AG04449 (cell line): ENCODE data around the gene EMC10.

Experiments used
- CTCF ChIA-PET: fragments of 350-600 bp; formaldehyde crosslinking; extraction: SDS; loops from one replicate; lab custom pipeline; 2021; ENCODE audit warnings: antibody characterized with exemption; lab: Yijun Ruan, JAX
- POLR2A ChIA-PET: fragments of 400-600, 350-600 bp; formaldehyde crosslinking; extraction: SDS; loops from one replicate; lab custom pipeline; 2020; ENCODE audit warnings: antibody characterized with exemption, inconsistent platforms; lab: Yijun Ruan, JAX
- DNase-seq: peaks from one replicate; pipeline ENCODE4 v3.0.0-alpha.2; 2010; ENCODE audit warnings: low read depth, low spot score
- H3K4me3 ChIP-seq: 2 replicates; pipeline ENCODE4 v1.5.1; 2011; ENCODE audit warnings: low read depth, mild to moderate bottlenecking, control low read depth, low read length
- TF ChIP-seq, protein P1 (sequence below): IDR thresholded peaks from one replicate; pipeline ENCODE4 v1.5.1; 2011; ENCODE audit warnings: mild to moderate bottlenecking, moderate library complexity, low read length, control low read depth, inconsistent platforms; ENCODE audit not compliant: insufficient read depth; ENCODE audit errors: missing control alignments

Gene EMC10

DNA sequence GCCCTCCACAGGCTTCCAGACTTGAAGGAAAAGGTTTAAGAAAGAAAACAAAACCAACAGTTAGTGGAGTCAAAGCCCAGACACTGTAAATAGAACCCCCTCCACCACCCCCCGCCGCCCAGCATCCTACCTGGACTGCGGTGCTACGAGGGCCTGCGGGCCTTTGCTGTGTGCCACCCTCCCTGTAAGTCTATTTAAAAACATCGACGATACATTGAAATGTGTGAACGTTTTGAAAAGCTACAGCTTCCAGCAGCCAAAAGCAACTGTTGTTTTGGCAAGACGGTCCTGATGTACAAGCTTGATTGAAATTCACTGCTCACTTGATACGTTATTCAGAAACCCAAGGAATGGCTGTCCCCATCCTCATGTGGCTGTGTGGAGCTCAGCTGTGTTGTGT is 6.6 kb downstream of the EMC10 start:
- TF ChIP-seq, protein P1, sequence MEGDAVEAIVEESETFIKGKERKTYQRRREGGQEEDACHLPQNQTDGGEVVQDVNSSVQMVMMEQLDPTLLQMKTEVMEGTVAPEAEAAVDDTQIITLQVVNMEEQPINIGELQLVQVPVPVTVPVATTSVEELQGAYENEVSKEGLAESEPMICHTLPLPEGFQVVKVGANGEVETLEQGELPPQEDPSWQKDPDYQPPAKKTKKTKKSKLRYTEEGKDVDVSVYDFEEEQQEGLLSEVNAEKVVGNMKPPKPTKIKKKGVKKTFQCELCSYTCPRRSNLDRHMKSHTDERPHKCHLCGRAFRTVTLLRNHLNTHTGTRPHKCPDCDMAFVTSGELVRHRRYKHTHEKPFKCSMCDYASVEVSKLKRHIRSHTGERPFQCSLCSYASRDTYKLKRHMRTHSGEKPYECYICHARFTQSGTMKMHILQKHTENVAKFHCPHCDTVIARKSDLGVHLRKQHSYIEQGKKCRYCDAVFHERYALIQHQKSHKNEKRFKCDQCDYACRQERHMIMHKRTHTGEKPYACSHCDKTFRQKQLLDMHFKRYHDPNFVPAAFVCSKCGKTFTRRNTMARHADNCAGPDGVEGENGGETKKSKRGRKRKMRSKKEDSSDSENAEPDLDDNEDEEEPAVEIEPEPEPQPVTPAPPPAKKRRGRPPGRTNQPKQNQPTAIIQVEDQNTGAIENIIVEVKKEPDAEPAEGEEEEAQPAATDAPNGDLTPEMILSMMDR = no peak
- no peak for DNase-seq
- POLR2A ChIA-PET = no interaction called here
- CTCF ChIA-PET = no interaction called here
- no peak overlapping the region for H3K4me3 ChIP-seq

DNA sequence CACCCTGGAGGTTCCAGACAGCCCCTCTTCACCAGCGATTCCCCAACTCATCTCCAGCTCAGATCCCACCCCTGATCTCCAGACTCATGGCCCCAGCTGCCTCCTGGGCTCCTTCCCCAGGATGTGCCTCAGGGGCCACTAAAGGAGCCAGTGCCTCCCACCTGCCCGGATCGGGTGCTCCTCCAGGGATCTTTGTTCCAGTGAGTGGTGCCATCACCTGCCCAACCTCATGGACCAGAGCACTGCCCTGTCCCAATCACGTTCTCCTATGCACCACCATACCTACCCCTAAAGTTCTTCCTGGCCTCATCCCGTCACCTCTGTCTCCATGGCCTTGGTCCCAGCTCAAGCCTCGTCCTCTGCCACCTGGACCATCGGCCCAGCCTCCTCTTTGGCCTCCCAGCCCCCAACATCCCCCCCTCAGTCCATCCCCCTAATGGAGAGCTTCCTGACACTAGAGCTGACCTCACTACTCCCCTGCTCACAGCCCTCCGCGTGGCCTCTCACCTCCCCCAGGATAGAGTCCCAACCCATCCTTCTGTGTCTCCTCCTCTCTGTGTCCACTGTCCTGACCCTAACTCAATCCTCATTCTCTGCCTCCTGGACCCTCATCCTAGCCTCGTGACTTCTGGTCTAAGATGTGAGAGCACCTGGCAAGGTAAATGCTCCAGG is 9.1 kb downstream of the EMC10 start:
- POLR2A ChIA-PET = no interaction called here
- H3K4me3 ChIP-seq = no peak overlapping the region
- TF ChIP-seq, protein P1 = no peak
- DNase-seq = no peak
- CTCF ChIA-PET = interaction anchor here (1.7 kb wide), 1 partner anchor 117 kb away, joined by 5 read pairs; no protein-coding TSS in a partner anchor

DNA sequence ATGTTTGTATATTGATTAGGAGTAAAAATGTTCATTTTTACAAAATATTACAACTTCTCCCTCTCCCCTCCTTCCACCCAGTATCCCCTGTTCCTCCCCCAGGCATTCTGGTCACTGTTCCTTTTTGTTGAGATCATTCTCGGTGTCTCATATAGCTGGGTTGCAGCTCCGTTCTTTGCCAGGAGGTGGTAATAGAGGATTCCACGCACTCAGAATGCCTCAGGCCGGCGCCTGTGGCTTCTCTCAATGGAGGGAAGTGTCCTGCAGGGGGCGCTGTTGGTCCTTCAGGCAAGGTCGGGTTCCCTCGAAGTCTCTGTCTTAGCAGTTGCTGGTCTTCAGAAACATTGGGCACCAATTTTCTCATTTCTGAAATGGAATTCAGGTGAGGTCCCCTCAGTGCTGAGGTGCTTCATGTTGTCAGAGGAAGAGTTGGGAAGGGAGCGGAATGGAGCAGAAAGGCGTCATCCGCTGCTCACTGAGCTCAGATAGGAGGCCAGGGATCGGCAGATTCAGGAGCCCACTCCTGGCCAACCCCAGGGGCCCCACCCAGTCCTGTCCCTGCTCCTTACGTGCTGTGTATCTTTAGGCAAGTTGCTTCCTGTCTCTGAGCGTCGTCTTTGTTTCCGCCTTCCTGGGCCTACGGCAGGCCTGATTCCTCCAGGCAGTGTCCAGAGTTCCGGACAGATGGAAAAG is 10.7 kb downstream of the EMC10 start:
- CTCF ChIA-PET = interaction anchor here (1.3 kb wide), 1 partner anchor 24 kb away, joined by 3 read pairs; the partner anchor contains the start of gene JOSD2
- POLR2A ChIA-PET = no interaction called here
- TF ChIP-seq, protein P1 = peak; percentile 37
- no peak overlapping the region for H3K4me3 ChIP-seq
- no peak for DNase-seq

DNA sequence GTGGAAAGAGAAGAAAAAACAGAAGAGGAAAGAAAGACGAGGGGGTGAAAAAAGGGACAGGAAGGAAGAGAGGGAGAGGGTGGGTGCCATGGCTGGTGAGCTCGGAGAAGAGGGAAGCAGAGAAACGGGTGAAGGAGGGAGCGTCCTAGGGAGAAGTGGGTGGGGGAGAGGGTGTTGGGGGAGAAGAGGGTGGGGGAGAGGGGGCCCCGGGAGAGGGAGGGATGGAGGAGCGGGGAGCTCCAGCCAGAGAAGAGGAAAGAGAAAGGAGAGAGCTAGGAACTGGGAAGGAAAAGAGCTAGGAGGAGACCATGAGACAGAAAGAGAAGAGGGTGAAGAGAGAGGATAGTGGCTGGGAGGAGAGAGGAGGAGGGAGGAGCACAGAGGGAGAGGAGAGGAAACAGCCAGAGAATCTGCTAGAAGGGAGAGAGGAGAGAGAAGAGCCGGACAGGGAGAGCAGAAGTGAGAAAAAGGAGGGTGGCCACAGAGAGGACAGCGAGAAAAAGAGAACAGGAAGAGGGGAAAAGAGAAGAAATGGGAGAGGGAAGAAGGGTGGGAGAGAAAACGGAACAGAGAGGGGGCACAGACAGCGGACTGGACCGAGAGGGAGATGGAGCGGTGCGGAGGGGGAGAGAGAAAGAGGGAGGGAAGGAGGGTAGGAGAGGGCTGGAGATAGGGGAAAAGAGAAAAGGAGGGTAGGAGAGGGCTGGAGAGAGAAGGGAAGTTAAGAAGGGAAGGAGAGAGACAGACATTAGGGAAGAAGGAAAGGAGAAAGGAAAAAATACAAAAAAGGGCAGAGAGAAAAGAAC is 12.3 kb downstream of the EMC10 start:
- no peak for DNase-seq
- H3K4me3 ChIP-seq = no peak overlapping the region
- TF ChIP-seq, protein P1 = no peak
- POLR2A ChIA-PET = no interaction called here
- CTCF ChIA-PET = no interaction called here

DNA sequence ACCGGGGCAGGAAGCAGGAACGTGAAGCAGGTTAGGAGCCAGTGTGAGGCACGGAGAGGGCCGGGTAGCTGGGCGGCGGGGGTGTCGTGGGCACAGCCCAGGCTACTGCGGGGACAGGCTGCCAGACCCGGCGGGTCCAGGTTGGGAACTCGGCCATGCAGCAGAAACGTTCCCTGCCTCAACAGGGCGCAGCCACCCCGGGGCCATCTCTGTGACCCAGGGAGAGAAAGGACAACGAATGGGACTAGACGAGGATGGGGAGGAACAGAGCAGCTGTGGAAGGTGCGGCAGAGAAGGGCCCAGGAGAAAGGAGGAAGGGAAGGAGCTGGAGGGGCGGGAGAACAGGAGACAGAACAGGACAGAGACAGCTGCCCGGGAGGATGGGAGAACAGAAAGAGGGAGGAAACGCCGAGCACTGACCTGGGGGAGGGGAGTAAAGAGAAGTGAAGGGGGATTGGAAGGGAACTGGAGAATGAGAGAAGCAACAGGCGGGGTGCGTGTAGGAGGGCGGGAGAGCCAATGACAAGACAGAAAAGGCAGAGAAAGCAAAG is 13.2 kb downstream of the EMC10 start:
- no peak overlapping the region for H3K4me3 ChIP-seq
- TF ChIP-seq, protein P1 = no peak
- POLR2A ChIA-PET = no interaction called here
- CTCF ChIA-PET = no interaction called here
- no peak for DNase-seq

DNA sequence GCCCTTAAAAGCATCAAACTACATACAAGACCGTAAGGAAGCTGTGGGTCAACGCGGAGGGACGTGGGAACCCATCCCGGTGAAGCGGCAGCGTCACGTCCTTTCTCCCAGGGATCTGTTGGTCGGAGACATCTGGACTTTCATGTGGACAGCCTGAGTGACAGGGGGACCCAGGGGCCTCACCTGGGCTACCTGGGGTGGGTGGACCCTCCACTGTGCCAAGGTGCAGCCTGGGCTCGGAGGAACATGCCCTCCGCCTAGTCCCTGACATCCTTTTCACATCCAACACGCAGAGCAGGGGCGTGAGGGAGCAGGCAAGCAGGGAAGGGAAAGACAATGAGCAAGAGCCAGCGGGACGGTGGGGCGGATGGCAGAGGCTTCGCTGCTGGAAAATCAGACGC is 14.1 kb downstream of the EMC10 start:
- TF ChIP-seq, protein P1 = no peak
- ChIA-PET CTCF (interaction anchor here (1.2 kb wide), 1 partner anchor 133 kb away, joined by 3 read pairs; no protein-coding TSS in a partner anchor), POLR2A (no interaction called here)
- no peak for DNase-seq
- H3K4me3 ChIP-seq = no peak overlapping the region
